Activated CD8-positive, alpha-beta memory T cell treated with anti-CD3 and anti-CD28 coated beads for 36 hours (primary cell): ENCODE data around the gene GJD3. TPM values are rescaled to one million over a fixed set of nuclear protein-coding genes. Genes with fewer than 3 reads are reported as not detected.
"Not testable (repeated sequence)": the region's sequence is repeated elsewhere in the genome, so short reads cannot be mapped to it uniquely, and the experiment has no call there.

Experiments
- CTCF ChIA-PET: fragments of 350-600 bp; sonication (Branson Sonifier 250); formaldehyde crosslinking; loops from one replicate; lab custom pipeline; 2021; ENCODE audit warnings: antibody characterized with exemption; lab: Charles Lee
- POLR2A ChIA-PET: fragments of 350-600 bp; sonication (Branson Sonifier 250); formaldehyde crosslinking; loops from one replicate; lab custom pipeline; 2021; ENCODE audit warnings: antibody characterized with exemption; lab: Charles Lee
- total RNA-seq, 2 experiments: library from RNA; stranded (reverse); gene quantifications; one replicate each; pipeline ENCODE4 v1.2.3, GENCODE V29; 2021

Gene GJD3
- not detected for total RNA-seq

GRCh38 chr17:40364121-40364861 is at the start of gene GJD3:
Gene GJD3 (minus strand): TSS chr17:40364737. CDS start chr17:40363815, 922 bp downstream.
- ChIA-PET CTCF (interaction anchor here (0.5 to 4.1 kb wide), 3 partner anchors 112 to 169 kb away, joined by 3 to 46 read pairs (median 3); no protein-coding TSS in a partner anchor), POLR2A (interaction anchor here (0.5 to 1.6 kb wide), 2 partner anchors 76 to 196 kb away, joined by 4 read pairs; no protein-coding TSS in a partner anchor)

DNA sequence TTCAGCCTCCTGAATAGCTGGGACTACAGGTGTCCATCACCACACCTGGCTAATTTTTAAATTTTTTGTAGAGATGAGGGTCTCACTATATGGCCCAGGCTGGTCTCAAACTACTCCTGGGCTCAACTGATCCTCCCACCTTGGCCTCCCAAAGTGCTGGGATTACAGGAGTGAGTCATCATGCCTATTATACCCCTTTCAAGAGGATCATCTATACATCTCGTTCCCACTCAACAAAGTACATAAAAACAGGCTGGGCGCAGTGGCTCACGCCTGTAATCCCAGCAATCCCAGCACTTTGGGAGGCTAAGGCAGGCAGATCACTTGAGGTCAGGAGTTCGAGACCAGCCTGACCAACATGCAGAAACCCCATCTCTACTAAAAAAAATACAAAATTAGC is 49.8 kb upstream of the GJD3 start:
- POLR2A ChIA-PET, result not testable (repeated sequence)

GRCh38 chr17:40412880-40413279 is 48.3 kb upstream of the GJD3 start:
- ChIA-PET CTCF (interaction anchor here (0.7 to 1.5 kb wide), 4 partner anchors 10 to 120 kb away, joined by 3 to 4 read pairs (median 3); no protein-coding TSS in a partner anchor), POLR2A (no interaction called here)

More for the DNA sequence above, 49.8 kb upstream of the GJD3 start:
- CTCF ChIA-PET, result interaction anchor here (1.1 to 1.7 kb wide), 5 partner anchors 12 to 118 kb away, joined by 3 to 8 read pairs (median 6); no protein-coding TSS in a partner anchor

DNA sequence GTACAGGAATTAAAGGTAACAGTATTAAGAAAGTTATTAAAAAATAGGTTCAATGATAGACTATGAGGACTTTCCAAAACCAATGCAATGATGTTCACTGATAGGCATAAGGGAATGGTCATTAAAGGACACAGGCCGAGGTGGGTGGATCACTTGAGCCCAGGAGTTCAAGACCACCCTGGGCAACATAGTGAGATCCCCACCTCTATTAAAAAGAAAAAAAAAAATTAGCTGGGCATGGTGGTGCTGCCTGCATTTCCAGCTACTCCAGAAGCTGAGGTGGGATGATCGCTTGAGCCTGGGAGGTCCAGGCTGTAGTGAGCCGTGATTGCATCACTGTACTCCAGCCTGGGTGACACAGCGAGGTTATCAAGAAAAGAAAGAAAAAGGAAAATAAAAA is 47.3 kb upstream of the GJD3 start:
- ChIA-PET POLR2A (no interaction called here), CTCF (interaction anchor here (0.6 to 1.4 kb wide), 2 partner anchors 121 to 211 kb away, joined by 3 to 4 read pairs; no protein-coding TSS in a partner anchor)

- CTCF ChIA-PET, result no interaction called here
- POLR2A ChIA-PET, result no interaction called here
Observed at GRCh38 chr17:40410082-40410481, 45.5 kb upstream of the GJD3 start.

DNA sequence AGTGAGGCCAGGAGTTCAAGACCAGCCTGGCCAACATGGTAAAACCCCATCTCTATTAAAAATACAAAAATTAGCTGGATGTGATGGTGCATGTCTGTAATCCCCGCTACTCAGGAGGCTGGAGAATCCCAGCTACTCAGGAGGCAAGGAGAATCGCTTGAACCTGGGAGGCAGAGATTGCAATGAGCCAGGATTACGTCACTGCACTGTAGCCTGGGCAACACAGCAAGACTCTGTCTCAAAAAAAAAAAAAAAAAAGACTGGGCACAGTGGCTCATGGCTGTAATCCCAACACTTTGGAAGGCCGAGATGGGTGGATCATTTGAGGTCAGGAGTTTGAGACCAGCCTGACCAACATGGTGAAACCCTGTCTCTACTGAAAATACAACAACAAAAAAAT is 45.0 kb upstream of the GJD3 start:
- POLR2A ChIA-PET, result not testable (repeated sequence)
- CTCF ChIA-PET, result interaction anchor here (0.5 to 1.4 kb wide), 3 partner anchors 8 to 65 kb away, joined by 3 to 4 read pairs (median 4); partner anchors contain the start of gene TOP2A

DNA sequence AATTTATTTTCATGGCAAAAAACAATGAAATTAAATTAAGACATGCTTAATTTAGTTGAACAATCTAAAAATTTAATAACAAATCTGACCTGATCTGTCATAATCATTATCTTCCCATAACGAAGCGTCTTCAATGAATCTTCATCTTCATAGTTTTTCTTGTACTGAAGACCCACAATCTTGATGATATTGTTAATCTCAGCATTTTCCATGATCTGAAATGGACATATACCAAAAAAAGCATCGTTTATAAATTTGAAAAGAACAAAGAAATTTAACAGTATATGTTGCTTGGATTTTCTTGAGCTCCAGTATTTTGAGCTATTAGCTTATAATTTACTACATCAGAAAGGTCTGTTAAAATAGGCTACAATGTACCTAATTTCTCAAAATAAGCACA is 42.9 kb upstream of the GJD3 start:
- POLR2A ChIA-PET, result no interaction called here
- CTCF ChIA-PET, result no interaction called here

DNA sequence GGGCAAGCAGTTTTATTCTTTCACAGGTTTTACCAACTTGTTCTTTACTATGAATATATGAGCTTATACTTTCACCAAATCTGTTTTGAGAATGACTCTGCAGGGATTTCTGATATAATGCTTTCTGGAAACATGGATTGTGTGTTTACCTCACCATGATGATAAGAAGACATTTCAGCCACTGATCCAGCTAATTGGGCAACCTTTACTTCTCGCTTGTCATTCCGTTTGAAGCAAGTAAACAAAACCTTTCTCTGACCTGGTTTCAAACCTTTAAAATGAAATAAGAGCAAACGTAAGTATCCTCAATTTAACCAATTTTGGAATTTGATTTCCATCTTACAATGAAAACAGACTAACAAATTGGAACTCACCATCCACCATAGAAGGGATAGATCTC is 39.5 kb upstream of the GJD3 start:
- POLR2A ChIA-PET, result no interaction called here
- CTCF ChIA-PET, result interaction anchor here (0.6 kb wide), 1 partner anchor 1245 kb away, joined by 4 read pairs; no protein-coding TSS in a partner anchor

DNA sequence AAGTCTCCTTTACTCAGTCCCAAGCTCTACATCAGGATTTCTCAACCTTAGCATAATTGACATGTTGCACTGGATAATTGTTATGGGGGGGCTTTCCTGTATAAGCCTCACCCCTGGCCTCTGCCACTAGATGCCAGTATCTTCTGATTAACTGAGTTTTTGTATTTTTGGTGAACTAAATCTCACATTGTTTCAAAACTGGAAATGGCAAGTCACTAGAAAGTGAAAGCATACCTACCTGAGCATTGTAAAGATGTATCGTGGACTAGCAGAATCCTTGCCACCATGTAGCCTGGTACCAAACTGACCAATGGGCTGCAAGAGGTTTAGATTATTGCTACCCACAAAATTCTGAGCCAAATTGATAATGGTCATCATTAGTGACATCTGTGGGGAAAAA is 38.1 kb upstream of the GJD3 start:
- ChIA-PET CTCF (interaction anchor here (1.7 kb wide), 1 partner anchor 158 kb away, joined by 4 read pairs; no protein-coding TSS in a partner anchor), POLR2A (no interaction called here)

GRCh38 chr17:40399185-40399584 is 34.6 kb upstream of the GJD3 start:
- POLR2A ChIA-PET, result interaction anchor here (0.6 kb wide), 1 partner anchor 12 kb away, joined by 3 read pairs; no protein-coding TSS in a partner anchor
- CTCF ChIA-PET, result interaction anchor here (0.7 to 1.7 kb wide), 8 partner anchors 9 to 134 kb away, joined by 3 to 8 read pairs (median 3); partner anchors contain the start of gene RARA

DNA sequence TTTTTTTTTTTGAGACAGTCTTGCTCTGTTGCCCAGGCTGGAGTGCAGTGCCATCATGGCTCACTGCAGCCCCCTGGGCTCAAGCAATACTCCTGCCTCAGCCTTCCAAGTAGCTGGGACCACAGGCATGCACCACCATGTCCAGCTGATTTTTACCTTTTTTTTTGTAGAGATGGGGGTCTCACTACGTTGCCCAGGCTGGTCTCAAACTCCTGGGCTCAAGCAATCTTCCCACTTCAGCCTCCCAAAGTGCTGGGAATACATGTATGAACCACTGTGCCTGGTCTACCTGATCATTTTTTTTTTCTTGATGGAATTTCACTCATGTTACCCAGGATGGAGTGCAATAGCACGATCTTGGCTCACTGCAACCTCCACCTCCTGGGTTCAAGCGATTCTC is 22.0 kb upstream of the GJD3 start:
- POLR2A ChIA-PET, result interaction anchor here (0.8 kb wide), 1 partner anchor 257 kb away, joined by 5 read pairs; no protein-coding TSS in a partner anchor
- CTCF ChIA-PET, result not testable (repeated sequence)

GRCh38 chr17:40382251-40382650 is 17.7 kb upstream of the GJD3 start:
- CTCF ChIA-PET, result interaction anchor here (0.8 to 1.2 kb wide), 3 partner anchors 13 to 151 kb away, joined by 3 read pairs; no protein-coding TSS in a partner anchor
- POLR2A ChIA-PET, result no interaction called here

- CTCF ChIA-PET, result no interaction called here
Observed at GRCh38 chr17:40378966-40379365, 14.4 kb upstream of the GJD3 start.

GRCh38 chr17:40377832-40378231 is 13.3 kb upstream of the GJD3 start:
- POLR2A ChIA-PET, result no interaction called here

More at GRCh38 chr17:40378966-40379365, 14.4 kb upstream of the GJD3 start:
- POLR2A ChIA-PET, result no interaction called here

DNA sequence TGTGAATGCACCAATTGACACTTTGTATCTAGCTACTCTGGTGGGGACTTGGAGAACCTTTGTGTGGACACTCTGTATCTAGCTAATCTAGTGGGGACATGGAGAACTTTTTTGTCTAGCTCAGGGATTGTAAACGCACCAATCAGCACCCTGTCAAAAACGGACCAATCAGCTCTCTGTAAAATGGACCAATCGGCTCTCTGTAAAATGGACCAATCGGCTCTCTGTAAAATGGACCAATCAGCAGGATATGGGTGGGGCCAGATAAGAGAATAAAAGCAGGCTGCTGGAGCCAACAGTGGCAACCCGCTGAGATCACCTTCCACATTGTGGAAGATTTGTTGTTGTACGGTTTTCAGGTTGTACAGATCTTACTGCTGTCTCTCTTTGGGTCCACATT is 12.0 kb upstream of the GJD3 start:
- POLR2A ChIA-PET, result not testable (repeated sequence)
- CTCF ChIA-PET, result interaction anchor here (1.0 kb wide), 1 partner anchor 8 kb away, joined by 3 read pairs; no protein-coding TSS in a partner anchor

More at GRCh38 chr17:40377832-40378231, 13.3 kb upstream of the GJD3 start:
- CTCF ChIA-PET, result no interaction called here

- POLR2A ChIA-PET, result not testable (repeated sequence)
- CTCF ChIA-PET, result interaction anchor here (0.9 kb wide), 1 partner anchor 158 kb away, joined by 3 read pairs; no protein-coding TSS in a partner anchor
Observed at GRCh38 chr17:40375786-40376185, 11.2 kb upstream of the GJD3 start.

DNA sequence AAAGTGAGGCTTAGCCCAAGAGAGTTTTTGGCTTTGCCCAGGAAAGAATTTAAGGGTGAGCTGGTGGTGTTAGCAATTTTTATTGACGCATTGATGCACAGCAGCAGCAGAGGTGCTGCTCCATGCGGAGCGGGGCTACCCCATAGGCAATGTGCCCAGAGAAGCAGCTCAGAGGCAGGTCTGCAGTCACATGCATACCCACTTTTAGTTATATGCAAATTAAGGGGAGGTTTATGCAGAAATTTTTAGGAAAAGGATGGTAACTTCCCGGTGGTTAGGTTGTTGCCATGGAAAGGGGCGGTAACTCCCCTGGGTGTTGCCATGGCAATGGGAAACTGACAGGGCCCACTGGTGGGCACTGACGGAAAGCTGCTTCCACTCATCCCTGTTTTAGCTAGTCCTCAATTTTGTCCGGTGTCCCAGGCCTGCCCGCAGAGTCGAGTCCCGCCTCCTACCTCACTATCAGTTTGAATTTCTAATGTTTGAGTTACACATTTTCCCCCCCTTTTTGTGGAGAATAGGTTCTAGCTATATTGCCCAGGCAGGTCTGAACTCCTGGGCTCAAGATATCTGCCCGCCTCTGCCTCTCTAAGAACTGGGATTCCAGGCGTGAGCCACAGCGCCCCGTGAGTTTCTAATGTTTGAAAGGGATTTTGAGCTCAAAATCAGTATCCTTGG is 10.4 kb upstream of the GJD3 start:
- ChIA-PET CTCF (interaction anchor here (0.9 kb wide), 1 partner anchor 158 kb away, joined by 3 read pairs; no protein-coding TSS in a partner anchor), POLR2A (no interaction called here)

DNA sequence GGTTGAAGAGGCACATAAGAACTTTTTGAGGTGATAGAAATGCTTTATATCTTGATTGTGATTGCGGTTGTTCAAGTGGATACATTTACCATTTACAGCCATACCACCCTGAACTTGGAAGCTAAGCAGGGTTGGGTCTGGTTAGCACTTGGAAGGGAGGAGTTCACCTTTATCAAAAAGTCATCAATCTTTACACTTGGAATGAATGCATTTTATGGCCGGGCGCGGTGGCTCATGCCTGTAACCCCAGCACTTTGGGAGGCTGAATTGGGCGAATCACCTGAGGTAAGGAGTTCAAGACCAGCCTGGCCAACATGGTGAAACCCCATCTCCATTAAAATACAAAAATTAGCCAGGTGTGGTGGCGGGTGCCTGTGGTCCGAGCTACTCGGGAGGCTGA is 9.5 kb upstream of the GJD3 start:
- ChIA-PET POLR2A (interaction anchor here (0.6 kb wide), 1 partner anchor 168 kb away, joined by 3 read pairs; no protein-coding TSS in a partner anchor), CTCF (interaction anchor here (0.7 to 1.0 kb wide), 2 partner anchors 55 to 186 kb away, joined by 3 to 5 read pairs; no protein-coding TSS in a partner anchor)

- ChIA-PET CTCF (interaction anchor here (0.6 to 2.6 kb wide), 4 partner anchors 15 to 187 kb away, joined by 3 to 12 read pairs (median 4); no protein-coding TSS in a partner anchor), POLR2A (no interaction called here)
Observed at GRCh38 chr17:40373324-40373723, 8.8 kb upstream of the GJD3 start.
